Endothelial cell of hepatic sinusoid (primary cell): Measurements from ENCODE around the gene MYO3B.
"Not testable (repeated sequence)": the region's sequence is repeated elsewhere in the genome, so short reads cannot be mapped to it uniquely, and the experiment has no call there.

ENCODE experiments used
- in situ Hi-C: cut with HindIII; loops from 2 replicates; pipeline ENCODE4 v1.10.0; 2017; ENCODE audit warnings: low sequenced_read_pairs

The MYO3B gene

GRCh38 chr2:170656669-170657068, 478.7 kb downstream of the MYO3B start:
- in situ Hi-C loops, result no loop called here

DNA sequence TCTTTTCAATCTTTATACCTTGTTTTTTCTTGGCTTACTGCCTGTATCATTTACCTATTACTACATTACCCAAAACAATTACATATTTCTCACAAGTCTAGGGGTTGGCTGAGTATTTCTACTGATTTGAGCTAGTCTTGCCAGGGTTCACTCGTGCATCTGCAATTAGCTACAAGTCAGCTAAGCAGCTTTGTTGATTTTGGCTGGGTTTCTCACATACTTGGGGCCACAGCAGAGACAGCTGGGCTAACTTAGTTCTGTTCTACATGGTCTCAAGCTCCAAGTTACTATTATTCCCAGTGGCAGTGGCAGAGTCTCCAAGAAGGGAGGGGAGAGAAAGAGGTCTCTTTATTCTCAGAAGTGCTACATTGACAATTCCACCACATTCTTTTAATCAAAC, 482.5 kb downstream of the MYO3B start:
- in situ Hi-C loops, result no loop called here

GRCh38 chr2:170665743-170666142, 487.8 kb downstream of the MYO3B start:
- in situ Hi-C loops, result no loop called here

DNA sequence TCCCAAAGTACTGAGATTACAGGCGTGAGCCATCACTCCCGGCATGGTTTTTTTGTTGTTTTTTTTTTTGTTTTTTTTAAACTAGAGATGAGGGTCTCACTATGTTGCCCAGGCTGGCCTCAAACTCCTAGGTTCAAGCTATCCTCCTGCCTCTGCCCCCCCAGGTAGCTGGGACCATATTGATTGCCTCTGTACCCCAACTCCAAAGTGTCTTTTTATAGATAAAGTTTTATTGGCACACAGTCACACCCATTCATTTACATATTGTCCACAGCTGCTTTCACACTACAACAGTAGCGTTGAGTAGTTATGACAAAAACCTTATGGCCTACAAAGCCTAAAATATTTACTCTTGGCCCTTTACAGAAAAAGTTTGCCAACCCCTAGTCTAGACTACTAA, 492.0 kb downstream of the MYO3B start:
- in situ Hi-C loops, result no loop called here

DNA sequence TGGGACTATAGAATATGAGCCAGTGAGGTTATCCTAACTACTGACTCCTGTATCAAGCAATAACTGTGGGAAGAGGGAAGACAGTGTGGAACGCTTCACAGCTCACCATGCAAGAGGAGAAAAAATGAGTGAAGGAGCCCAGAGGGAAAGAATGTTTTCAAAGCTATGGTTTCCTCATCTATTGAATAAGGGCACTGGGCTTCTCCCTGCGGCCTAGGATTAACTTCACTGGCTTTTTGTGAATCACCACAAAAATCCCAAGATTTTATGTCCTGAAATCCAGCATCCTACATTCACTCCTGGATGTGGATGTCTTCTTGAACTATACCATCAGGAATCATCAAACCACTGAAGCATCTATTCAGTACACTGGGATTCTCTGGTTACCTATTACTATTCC, 492.7 kb downstream of the MYO3B start:
- in situ Hi-C loops, result no loop called here

DNA sequence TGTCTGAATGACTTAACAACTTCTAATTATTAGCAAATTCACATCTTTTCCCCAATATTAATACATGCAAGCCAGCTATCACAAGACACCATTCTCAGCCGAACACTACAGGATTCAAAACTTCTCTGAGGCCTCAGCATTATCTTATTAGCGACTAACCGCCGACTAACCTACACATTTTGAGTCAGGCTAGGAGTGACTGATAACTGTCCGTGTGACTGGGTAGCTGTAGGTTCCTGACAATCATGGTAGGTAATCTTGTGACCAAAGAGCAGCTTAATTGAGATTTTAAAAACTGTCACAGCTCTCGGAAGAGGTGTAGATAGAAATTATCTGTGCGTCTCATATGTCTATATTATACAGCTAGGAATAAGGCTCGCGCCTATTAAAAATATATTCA, 493.1 kb downstream of the MYO3B start:
- in situ Hi-C loops, result no loop called here

- in situ Hi-C loops, result not testable (repeated sequence)
Observed at GRCh38 chr2:170674282-170674681, 496.3 kb downstream of the MYO3B start.

- in situ Hi-C loops, result no loop called here
Observed at GRCh38 chr2:170675701-170676100, 497.8 kb downstream of the MYO3B start.

DNA sequence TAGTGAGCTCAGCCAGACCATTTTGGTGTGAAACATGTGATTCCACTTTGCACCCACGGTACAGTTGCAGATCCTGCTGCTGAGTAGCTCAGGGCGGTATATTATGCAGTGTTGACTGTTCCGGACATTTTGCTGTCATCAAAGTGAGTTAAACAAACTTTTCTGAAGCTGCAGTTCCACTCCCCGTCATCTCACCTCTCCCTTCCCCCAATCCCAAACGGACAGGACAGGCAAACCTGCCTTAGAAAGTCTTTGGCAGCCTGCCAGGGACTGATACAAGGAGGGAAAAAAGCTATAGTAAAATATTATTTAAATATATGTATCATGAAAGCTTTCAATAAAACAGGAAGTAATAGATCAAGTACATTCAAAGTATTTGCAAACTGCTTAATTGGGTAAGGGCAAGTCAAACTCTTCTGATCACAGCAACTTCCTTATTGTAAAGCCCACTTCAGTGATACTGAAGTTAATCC, 501.7 kb downstream of the MYO3B start:
- in situ Hi-C loops, result loop anchor here (5.0 kb wide), 1 partner anchor 48 kb away; no protein-coding TSS in a partner anchor

DNA sequence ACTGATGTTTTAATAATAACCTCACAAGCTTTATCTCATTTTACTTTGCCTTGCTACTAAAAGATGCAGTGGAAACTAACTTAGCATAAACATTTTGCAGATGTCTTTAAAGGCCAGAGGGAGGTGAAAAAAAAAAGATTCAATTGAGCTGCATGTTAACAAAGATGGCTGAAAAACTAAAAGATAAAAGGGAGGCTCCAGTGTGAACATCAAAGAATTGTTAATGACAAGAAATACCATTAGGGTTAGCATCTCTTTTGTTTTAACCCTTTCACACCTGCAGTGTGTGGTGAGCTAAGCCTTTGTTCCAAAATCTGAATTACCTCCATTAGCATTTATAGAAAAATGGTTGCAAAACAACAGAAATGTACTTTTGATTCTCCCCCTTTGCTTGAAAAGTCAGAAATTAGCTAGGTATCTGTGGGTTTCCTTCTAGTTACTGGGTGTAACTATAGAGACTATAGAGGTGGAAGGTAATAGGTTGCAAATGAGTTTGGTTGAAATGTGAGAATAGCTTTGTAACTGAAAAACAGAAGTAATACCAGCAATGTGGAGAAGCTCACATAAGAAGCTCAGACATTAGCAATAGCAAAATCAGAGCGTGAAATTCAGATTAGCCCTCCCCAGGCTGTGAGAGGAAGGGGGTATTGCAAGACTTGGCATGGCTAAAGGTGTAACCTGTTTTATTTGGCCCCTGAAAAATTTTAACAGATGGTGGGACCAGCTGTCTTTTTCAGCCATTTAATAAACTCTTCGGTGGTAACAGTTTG, 502.4 kb downstream of the MYO3B start:
- in situ Hi-C loops, result loop anchor here (5.0 kb wide), 1 partner anchor 47 kb away; no protein-coding TSS in a partner anchor

- in situ Hi-C loops, result loop anchor here (5.0 kb wide), 1 partner anchor 46 kb away; no protein-coding TSS in a partner anchor
Observed at GRCh38 chr2:170681311-170681710, 503.4 kb downstream of the MYO3B start.

- in situ Hi-C loops, result no loop called here
Observed at GRCh38 chr2:170685591-170685990, 507.6 kb downstream of the MYO3B start.

- in situ Hi-C loops, result no loop called here
Observed at GRCh38 chr2:170689481-170689880, 511.5 kb downstream of the MYO3B start.

DNA sequence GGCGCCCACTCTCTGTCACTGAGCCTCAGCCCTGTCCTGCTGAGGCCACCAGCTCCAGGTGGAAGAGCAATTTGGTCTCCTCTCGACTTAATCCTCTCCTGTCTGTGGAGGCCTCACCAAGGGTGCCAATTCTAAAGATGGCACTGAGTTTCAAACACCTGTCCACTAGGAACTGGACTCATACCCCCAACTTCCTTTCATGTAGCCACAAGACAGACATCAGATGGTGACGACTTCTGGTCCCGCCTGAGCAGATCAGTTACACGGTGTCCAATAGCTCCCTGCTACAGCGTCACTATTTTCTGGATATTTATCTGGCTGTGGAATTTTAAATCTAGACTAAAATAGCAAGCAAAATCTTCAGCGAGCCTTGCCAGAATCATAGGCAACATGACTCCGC, 512.7 kb downstream of the MYO3B start:
- in situ Hi-C loops, result loop anchor here (5.0 kb wide), 1 partner anchor 78 kb away; no protein-coding TSS in a partner anchor

GRCh38 chr2:170694316-170694715, 516.4 kb downstream of the MYO3B start:
- in situ Hi-C loops, result loop anchor here (5.0 kb wide), 1 partner anchor 82 kb away; no protein-coding TSS in a partner anchor

GRCh38 chr2:170695521-170696410, 517.8 kb downstream of the MYO3B start:
- in situ Hi-C loops, result no loop called here

- in situ Hi-C loops, result no loop called here
Observed at GRCh38 chr2:170696948-170697347, 519.0 kb downstream of the MYO3B start.

DNA sequence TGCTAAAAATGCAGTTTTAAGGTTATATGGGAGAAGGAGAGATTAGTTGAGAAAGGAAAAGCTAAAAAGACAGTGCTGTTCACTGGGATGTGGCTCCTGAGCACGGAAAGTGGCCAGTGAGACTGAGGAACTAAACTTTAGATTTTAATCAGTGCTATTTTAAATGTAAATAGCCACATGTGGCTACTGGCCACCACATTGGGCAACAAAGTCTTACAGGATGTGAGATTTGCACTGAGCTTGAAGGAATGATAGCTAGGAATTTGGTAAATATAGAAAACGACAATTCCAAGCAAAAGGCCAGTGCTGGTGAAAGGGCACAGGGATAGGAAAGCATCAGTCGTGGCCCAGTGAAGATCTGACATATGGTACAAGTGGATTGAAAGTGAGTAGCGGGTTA, 523.1 kb downstream of the MYO3B start:
- in situ Hi-C loops, result no loop called here

- in situ Hi-C loops, result no loop called here
Observed at GRCh38 chr2:170703776-170704476, 526.0 kb downstream of the MYO3B start.
